ENCODE data around the gene CMKLR1. TPM values are rescaled to one million over a fixed set of nuclear protein-coding genes. Genes with fewer than 3 reads are reported as not detected.

The CMKLR1 gene
- total RNA-seq, 1 donor from 2014 or later: not detected

DNA sequence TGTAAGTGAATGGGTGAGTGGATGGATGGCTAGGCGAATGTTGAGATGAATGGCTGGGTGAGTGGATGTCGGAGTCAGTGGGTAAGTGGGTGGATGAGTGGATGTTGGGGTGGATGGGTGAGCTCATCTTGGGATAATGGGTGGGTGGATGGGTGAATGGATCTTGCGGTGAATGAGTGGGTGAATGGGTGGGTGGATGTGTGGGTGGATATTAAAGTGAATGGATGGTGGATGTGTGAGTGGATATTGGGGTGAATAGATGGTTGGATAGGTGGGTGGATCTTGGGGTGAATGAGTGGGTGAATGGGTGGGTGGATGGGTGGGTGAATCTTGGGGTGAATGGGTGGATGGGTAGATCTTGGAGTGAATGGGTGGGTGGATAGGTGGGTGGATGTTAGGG, 51.9 kb downstream of the CMKLR1 start:
- Mint-ChIP-seq H3K27ac (no peak overlapping the region), H3K27me3 (peaks cover 32% of the 10 kb centered on the region), H3K4me1 (ENCODE audit: low read depth) (no peaks in the 10 kb centered on the region), H3K9me3 (ENCODE audit: low read depth) (no peaks in the 10 kb centered on the region), H3K4me3 (ENCODE audit: low read depth) (no peak overlapping the region), H3K36me3 (ENCODE audit: insufficient read depth) (no peaks in the 10 kb centered on the region)
- TF ChIP-seq, protein P1, sequence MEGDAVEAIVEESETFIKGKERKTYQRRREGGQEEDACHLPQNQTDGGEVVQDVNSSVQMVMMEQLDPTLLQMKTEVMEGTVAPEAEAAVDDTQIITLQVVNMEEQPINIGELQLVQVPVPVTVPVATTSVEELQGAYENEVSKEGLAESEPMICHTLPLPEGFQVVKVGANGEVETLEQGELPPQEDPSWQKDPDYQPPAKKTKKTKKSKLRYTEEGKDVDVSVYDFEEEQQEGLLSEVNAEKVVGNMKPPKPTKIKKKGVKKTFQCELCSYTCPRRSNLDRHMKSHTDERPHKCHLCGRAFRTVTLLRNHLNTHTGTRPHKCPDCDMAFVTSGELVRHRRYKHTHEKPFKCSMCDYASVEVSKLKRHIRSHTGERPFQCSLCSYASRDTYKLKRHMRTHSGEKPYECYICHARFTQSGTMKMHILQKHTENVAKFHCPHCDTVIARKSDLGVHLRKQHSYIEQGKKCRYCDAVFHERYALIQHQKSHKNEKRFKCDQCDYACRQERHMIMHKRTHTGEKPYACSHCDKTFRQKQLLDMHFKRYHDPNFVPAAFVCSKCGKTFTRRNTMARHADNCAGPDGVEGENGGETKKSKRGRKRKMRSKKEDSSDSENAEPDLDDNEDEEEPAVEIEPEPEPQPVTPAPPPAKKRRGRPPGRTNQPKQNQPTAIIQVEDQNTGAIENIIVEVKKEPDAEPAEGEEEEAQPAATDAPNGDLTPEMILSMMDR (IDR thresholded peaks at IDR 0.05; ENCODE audit: unreplicated experiment): no peak
- no peak for DNase-seq (ENCODE audit: low spot score, unreplicated experiment)

DNA sequence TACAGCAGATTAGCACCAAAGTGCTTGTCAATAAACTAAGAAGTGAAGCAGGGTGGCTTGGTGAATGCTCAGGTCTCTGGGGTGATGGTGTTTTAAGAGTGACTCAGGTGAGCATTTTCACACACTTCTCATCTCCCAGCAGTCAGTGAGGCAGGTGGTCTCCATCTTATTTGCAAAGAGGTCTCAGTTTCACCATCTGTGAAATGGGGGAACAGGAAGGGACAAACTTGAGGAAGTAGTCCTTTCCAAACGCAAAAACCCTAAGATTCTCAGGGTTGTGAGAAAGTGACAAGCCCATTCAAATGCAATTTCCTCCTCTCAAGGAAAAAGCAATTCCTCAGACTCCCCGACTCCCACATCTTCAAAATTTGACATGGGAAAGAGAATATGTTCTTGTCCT, 54.1 kb downstream of the CMKLR1 start:
- Mint-ChIP-seq H3K27me3 (peaks cover 27% of the 10 kb centered on the region), H3K4me3 (ENCODE audit: low read depth) (no peak overlapping the region), H3K9me3 (ENCODE audit: low read depth) (no peaks in the 10 kb centered on the region), H3K4me1 (ENCODE audit: low read depth) (no peaks in the 10 kb centered on the region), H3K36me3 (ENCODE audit: insufficient read depth) (no peaks in the 10 kb centered on the region), H3K27ac (no peak overlapping the region)
- TF ChIP-seq, protein P1 (IDR thresholded peaks at IDR 0.05; ENCODE audit: unreplicated experiment): no peak
- no peak for DNase-seq (ENCODE audit: low spot score, unreplicated experiment)

DNA sequence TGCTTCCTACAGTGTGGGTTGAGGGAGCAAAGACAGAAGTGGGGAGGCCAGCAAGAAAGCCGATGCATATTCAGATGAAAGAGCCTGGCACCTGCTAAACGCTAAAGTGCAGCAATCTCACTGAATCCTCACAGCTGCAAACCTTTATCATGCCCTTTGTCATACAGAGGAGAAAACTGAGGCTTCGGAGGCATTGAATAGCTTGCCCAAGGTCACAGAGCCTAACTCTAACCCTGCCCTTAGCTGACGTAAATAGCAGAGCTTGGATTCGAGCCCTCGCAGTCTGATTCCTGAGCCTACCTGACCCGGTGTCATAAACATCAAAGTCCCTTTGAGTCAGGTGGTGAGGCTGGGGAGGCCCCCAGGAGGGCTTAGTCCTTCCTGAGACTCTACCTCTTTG, 54.9 kb downstream of the CMKLR1 start:
- Mint-ChIP-seq H3K4me1 (ENCODE audit: low read depth) (no peaks in the 10 kb centered on the region), H3K36me3 (ENCODE audit: insufficient read depth) (no peaks in the 10 kb centered on the region), H3K27ac (no peak overlapping the region), H3K27me3 (peaks cover 32% of the 10 kb centered on the region), H3K4me3 (ENCODE audit: low read depth) (no peak overlapping the region), H3K9me3 (ENCODE audit: low read depth) (no peaks in the 10 kb centered on the region)
- TF ChIP-seq, protein P1 (IDR thresholded peaks at IDR 0.05; ENCODE audit: unreplicated experiment): no peak
- DNase-seq (ENCODE audit: low spot score, unreplicated experiment): no peak

DNA sequence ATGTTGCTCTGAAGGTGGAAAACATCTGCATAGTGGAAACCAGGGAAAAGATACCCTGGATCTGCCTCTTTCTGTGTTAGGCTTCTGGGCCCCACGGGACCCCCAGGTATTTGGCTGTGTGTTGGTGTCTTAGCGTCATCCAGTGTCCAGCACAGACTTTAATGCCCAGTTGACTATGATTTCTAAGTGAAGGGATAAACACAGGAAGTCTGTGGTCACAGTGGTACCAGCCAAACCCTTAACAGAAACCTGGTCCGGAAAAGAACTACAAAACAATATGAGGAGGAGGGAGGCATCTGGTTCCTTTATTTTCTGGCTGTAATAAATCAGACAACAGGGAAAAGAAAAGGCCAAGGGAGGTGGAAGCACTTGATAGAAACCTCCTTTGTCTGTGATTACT, 56.4 kb downstream of the CMKLR1 start:
- H3K4me1 Mint-ChIP-seq (ENCODE audit: low read depth): no peaks in the 10 kb centered on the region
- no peak overlapping the region for H3K4me3 Mint-ChIP-seq (ENCODE audit: low read depth)
- H3K27me3 Mint-ChIP-seq: peaks cover 25% of the 10 kb centered on the region
- DNase-seq (ENCODE audit: low spot score, unreplicated experiment): no peak
- H3K27ac Mint-ChIP-seq: no peak overlapping the region
- TF ChIP-seq, protein P1 (IDR thresholded peaks at IDR 0.05; ENCODE audit: unreplicated experiment): no peak
- H3K9me3 Mint-ChIP-seq (ENCODE audit: low read depth): no peaks in the 10 kb centered on the region
- H3K36me3 Mint-ChIP-seq (ENCODE audit: insufficient read depth): no peaks in the 10 kb centered on the region

DNA sequence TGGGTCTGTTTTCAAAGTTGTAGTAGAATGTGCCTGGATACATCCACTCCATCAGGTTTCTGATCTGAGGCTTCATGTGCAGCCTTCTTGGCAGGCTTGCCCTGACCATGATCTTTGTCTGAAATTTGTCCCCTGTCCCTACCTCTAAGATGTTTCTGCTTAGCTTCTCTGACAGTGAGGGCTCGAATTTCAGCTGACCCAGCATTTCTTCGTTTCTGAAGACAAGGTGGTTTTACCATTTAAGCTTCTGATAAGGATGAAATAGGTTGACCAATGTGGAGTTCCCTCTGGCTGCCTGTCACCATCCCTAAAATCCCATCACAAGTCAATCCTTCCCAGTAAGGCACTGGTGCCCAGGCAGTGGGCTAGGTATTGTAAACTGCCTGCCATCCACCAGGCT, 57.0 kb downstream of the CMKLR1 start:
- no peak for DNase-seq (ENCODE audit: low spot score, unreplicated experiment)
- no peaks in the 10 kb centered on the region for H3K4me1 Mint-ChIP-seq (ENCODE audit: low read depth)
- no peaks in the 10 kb centered on the region for H3K9me3 Mint-ChIP-seq (ENCODE audit: low read depth)
- TF ChIP-seq, protein P1 (IDR thresholded peaks at IDR 0.05; ENCODE audit: unreplicated experiment): no peak
- no peak overlapping the region for H3K4me3 Mint-ChIP-seq (ENCODE audit: low read depth)
- H3K27me3 Mint-ChIP-seq: peaks cover 25% of the 10 kb centered on the region
- H3K36me3 Mint-ChIP-seq (ENCODE audit: insufficient read depth): no peaks in the 10 kb centered on the region
- H3K27ac Mint-ChIP-seq: no peak overlapping the region

Data from progenitor cell of endocrine pancreas (in vitro differentiated cells).